GM18517 (cell line): ENCODE data around the gene CTSO.
"Not testable (repeated sequence)": the region's sequence is repeated elsewhere in the genome, so short reads cannot be mapped to it uniquely, and the experiment has no call there.

Experiments used
- ATAC-seq: cut with Tn5 transposase; IDR thresholded peaks from one replicate; pipeline ENCODE4 v1.9.1; 2021; ENCODE audit warnings: mild to moderate bottlenecking, moderate library complexity; ENCODE audit not compliant: unreplicated experiment

Gene CTSO

DNA sequence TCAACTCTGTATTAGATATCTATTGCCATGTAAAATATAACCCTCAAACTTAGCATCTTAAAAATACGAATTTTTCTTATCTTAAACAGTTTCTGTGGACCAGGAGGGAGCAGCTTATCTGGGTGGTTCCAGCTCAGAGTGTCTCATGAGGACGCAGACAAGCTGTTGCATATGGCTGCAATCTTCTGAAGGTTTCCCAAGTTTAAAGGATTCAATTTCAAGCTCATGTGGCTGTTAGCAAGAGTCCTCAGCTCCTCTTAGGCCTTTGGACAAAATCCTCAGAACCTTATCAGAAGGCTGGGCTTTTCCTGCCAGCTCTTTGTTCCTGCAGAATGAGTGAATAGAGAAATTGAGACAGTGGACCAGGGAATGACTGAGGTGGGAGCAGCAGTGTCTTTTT, 2.8 kb upstream of the CTSO start:
- ATAC-seq, result no peak

DNA sequence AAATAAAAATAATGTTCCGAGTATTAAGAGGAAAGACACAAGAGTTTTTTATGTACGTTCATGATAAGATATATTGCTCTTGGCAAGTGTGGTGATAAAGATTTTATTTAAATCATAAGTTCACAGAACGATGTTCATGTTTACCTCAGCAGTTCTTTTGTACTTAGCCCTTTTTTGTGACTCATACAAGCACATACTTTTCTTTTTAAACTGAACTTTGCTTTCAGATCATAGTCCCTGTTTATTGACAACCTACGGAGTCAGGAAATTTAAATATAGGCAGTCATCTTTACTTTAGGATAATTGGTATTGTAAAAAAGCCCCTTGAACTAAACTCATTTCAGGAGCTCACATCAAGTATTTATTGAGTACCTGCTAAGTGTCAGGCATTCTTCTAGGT, 1.3 kb upstream of the CTSO start:
- no peak for ATAC-seq

DNA sequence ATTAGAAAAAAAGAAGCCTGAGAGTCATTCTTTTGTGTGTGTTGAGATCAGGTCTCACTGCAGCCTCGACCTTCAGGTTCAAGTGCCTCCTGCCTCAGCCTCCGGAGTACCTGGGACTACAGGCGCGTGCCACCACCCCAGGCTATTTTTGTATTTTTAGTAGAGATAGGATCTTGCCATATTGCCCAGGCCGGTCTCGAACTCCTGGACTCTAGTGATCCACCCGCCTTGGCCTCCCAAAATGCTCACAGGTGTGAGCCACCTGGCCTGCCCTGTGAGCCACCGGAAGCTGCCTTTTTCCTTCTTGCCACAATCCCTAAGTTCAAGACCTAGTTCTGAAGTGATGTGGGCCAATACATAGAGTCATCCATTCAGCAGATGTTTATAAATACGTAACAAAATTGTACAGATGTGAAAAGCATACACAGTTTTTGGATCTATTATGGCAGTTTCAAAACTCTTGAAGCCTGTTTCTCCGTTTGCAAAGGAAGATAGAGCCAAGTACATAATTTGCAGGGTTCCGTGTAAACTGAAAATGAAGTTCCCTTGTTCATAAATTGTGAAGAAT, 536 bp upstream of the CTSO start:
- ATAC-seq, result no peak

DNA sequence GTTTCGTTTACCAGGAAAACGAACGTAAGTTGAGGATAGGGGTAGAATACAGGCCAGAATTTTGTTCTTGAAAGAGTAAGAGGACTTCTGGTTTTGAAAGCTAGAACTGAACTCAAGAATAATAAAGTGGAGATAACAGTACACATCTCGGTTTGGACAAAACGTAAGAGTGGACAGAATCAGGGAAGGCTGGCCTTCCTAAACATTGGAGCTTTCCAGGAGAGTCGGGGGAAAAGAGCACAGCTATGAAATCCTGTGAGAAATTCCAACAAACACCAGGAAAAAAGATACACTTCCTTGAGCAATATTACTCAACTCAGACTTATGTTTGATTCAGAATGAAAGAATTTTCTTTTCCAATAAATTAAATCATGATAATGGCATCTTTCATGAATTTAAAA, 1.2 kb downstream of the CTSO start:
- ATAC-seq, result no peak

DNA sequence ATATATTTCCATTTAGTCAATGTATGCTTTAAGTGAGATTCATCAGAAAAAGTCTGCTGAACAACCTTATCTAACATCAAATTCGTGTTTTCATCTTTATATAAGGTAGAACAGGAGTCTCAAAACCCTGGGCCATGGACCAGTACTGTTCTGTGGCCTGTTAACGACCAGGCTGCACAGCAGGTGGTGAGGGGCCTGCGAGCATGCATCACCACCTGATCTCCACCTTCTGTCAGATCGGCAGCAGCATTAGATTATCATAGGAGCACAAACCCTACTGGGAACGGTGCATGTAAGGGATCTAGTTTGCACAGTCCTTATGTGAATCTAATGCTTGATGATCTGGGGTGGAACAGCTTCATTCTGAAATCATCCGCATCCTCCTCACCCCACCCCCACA, 3.2 kb downstream of the CTSO start:
- ATAC-seq, result no peak

DNA sequence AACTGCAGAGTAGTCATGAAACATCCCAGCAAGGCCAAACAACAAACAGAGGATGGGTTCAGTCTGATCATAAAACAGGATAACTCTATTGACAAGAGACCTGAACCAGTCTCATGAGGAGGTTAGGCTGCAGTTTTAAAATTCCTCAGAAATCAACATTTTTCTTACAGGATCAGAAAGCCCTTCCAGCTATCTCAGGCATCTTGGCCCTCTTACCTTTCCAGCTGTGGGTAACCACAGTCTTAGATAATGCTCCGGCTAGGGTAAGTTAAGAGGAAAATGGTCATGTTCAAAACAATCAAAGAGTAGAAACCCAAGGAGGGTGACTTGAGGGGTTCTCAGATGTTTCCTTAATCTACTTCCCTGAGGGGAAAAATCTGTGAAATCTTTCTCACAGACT, 5.1 kb downstream of the CTSO start:
- ATAC-seq, result no peak

DNA sequence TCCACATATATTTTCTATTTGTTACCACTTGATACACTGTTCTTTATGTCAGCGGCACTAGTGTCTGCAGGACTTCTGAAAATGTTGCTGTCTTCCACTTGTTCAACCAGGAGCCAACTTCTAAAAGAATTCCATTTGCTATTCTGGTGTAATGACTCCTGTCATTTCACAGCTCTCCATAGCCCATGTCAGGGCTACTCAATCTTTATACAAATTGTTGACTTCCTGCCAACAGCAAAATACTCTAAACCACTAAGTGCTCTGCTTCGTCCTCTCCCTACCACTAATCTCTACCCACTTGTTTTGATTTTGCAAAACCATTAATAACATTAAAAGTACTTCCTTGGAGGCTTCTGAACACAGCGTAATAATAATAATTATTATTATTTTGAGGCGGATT, 7.2 kb downstream of the CTSO start:
- ATAC-seq, result no peak

DNA sequence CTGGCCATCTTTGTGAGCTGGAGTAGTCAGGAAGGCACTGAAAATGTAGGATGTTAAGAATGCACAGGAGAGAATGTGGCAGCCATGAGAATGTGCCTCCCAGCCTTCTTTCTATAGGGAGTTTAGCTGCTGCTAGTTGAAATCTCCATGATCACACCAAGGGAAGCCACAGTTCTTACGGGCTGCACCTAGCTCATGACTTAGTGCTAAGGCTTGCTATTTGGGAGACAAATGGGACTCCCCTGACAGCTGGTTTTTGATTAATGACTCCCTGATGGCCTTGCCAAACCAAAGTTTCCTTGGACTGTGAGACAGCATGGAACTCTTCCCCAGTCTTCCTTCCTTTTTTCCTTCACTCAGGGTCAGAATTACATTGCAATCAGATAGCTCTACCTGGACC, 9.2 kb downstream of the CTSO start:
- no peak for ATAC-seq

DNA sequence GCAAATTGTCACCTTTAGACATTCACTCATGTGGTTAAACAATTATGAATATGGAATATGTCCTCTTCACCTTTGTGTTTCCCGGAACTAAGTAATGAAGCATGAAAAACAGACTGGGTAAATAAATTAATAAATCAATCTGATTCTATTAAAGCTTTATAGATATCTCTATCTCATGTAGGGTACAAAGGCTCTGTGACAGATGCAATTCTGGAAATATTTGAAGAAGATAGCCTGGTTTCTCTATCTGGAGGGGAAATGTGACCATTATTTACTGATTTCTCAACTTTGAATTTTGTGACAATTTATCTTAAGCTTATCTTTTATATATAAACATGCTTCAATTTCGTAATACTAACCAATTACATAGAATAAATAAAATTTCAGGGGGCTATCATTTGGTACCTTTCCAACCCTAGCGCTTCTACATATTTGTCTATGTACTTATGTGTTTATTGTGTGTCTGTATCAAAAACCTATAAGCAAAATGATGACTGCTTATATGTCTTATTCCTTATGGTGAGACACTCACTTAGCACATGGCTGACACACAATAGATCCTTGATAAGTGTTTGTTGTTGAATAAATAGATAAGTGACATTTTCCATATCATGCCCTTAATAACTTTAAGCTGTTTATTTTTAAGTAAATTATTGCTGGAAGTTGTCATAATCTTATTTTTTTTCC, 9.9 kb downstream of the CTSO start:
- ATAC-seq, result no peak

DNA sequence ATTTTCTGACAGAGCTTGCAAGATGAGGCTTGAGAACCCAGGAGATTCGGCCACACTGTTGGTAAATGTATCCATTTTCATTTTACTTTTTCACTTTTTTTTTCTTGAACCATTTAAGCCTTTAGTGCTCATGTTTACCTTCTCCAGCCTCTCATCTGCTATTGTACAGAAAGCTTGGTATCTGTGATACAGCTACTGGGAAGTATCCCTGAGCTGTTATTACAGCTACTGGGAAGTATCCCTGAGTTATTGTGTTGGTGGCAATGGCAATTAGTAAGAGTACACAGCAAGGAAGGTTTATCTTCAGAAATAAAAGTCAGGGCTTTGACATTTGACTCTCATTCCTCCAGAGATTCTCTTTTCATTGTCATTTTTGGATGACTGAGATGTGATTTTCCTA, 11.8 kb downstream of the CTSO start:
- ATAC-seq, result no peak

DNA sequence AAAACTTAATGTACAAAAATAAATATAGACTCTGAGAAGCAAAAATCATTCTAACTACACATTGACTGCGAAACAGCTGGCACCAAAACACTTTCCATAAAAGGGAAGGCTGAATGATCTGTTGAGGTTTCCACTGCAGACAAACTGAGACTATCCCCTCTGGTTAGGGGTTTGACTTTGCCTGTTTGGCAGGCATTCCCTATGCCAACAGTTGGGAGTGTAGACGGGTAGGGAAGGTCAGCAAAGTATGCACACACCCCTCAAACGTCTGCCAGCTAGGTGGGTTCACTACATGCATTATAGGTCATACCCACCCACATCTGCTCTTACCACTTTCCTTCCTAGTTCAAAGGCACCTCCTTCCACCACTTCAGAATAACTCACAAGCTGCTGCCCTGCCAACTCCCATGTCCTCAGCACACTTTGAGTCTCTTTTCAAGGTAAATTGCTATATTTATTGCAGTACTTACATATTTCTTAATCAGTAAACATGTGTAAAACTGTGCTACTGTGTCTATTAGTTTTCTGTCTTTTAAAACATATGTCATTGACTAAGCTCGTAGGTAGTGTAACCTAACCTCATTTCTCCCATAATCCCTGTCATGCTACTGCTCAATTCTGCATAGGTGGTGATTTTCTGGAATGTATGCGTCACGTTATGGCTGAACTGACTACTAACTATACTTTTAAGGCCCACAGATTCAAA, 12.4 kb downstream of the CTSO start:
- ATAC-seq, result no peak

DNA sequence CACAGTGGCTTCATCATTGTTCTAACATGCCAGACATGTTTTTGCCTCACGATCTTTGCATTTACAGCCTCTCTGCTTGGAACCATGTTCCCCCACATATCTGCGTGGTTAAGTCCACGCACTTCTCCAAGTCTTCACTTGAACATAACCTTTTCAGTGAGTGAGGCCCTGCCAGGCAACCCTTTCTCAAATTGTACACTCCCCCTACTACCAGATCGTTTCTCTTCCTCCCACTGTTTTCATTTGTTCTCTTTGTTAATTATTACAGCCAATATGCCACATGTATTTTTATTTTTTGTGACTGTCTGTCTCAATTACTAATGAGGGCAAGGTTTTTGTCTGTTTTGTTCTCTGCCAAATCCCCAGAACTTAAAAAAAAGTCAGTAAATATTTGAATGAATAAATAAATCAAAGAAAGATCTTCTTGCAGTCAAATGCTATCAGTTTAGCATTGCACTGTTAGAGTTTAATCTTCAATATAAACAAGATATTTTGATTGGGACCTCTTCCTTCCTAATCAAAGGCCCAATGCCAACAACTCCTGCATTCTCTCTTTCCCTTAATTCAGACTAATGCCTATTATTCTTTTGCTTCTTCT, 18.2 kb downstream of the CTSO start:
- ATAC-seq, result no peak

DNA sequence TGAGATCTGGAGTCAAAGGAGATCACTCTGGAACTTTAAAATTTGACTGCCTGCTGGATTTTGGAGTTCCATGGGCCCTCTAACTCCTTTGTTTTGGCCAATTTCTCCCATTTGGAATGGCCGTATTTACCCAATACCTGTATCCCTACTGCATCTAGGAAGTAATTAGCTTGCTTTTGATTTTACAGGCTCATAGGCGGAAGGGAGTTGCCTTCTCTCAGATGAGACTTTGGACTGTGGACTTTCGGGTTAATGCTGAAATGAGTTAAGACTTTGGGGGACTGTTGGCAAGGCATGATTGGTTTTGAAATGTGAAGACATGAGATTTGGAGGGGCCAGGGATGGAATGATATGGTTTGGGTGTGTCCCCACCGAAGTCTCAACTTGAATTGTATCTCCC, 19.0 kb downstream of the CTSO start:
- not testable (repeated sequence) for ATAC-seq

DNA sequence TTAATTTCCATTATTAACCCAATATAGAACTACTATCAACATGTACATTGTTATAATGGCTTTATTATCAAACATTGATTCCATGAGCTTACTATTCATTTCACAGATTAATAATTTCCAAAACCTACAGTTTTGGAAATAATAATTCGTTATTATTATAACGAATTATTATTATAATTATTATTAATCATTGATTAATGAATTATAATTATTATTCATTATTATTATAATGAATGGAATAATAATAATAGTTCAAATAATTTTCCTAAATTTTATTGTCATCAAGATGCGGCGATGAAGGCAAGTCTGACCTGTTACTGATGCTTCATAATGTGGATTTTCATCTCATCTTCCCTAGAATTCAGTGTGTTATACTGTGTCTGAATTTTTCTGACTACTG, 22.0 kb downstream of the CTSO start:
- no peak for ATAC-seq

DNA sequence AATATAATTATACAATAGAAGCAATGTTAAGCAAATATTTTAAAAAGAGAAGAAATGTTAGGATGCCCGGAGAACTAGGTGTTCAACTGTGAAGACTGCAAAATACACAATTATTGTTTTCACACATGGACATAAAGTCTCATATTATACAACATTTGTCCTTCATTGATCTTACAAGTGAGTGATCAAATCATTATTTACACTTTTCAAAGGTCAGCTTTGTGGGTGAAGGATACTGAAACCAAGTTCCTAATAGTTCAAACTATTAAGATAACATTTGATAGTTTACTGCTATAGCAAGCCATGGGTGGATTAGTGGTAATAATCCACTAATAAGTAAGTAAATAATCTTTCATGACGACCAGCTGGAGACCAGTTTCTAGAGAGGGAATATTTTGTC, 23.3 kb downstream of the CTSO start:
- ATAC-seq, result no peak

DNA sequence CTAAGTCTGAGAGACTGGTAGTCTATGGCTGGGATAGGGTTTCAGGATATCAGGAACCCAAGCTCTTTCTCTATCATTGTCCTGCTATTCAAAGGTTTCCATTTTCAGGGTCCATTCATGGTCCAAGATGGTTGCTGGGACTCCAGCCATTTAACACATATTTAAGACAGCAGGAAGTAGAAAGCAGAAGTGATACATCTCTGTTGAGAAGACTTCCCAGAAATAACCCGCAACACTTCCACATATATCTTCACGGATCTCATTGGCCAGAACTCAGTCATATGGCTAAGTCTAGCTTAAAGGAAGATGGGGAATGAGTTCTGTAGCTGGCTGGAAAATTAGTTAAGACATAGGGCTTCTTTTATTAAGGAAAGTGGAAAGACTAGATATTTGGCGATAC, 23.8 kb downstream of the CTSO start:
- no peak for ATAC-seq

DNA sequence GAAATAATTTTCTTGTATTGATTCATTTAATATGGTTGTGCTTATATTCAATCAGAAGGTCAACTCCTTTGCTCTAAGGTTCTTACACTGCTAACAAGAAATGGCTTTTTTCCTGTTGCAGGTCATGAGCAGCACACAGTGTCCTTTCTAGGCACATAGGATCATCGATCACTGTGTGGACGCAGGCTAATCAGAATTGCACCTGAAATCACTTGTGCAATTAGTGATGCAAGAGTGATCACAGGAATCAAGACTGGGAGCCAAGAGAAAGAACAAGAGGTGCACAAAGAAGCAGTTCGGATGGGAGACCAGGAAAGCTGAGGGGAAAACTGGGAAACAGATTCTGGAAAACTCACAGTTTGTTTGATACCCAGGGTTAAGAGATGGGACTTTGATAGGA, 29.0 kb downstream of the CTSO start:
- no peak for ATAC-seq

DNA sequence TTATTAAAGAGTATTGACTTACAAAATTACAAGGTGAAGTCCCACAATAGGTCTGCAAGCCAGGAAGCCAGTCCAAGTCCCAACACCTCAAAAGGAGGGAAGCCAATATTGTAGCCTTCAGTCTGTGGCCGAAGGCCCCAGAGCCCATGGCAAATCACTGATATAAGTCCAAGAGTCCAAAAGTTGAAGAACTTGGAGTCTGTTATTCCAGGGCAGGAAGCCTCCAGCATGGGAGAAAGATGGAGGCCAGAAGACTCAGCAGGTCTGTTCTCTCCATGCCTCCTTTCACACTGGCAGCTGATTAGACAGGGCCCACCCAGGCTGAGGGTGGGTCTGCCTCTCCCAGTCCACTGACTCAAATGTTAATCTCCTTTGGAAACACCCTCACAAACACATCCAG, 32.1 kb downstream of the CTSO start:
- no peak for ATAC-seq

DNA sequence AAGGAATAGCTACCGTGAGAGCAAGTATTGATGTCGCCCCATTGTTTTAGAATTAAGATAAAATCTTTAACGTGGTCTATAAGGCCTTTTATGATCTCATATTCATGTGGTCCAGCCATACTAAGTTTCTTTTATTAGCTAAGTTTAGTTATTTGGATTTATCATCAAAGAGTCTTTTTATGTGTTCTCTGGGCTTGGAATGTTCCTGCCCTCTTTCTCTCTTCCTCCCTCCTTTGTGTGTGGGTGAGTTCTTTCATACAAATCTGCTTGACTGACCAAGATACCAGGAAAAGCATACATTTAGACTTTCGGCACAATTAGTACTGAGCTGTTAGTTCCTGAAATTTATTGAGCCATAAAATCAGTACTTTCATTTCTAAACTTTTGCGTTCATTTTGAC, 38.9 kb downstream of the CTSO start:
- no peak for ATAC-seq

DNA sequence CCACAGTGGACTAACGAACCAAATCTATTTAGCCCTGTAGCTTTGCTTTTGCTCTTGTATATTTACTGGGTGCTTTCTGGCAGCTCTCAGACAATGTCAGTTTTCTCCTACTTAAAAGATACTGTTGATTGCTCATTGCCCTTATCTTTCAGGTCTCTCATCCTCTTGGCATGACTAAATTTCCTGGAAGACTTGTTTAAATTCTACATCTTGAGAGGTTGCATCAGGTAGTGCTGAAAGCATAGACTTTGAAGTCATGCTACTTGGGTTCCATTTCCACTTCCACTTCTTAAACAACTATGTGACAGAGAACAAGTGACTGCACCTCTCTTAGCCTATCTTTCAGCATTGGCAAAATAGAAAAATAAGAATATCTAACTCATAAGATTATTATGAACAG, 41.8 kb downstream of the CTSO start:
- ATAC-seq, result no peak

DNA sequence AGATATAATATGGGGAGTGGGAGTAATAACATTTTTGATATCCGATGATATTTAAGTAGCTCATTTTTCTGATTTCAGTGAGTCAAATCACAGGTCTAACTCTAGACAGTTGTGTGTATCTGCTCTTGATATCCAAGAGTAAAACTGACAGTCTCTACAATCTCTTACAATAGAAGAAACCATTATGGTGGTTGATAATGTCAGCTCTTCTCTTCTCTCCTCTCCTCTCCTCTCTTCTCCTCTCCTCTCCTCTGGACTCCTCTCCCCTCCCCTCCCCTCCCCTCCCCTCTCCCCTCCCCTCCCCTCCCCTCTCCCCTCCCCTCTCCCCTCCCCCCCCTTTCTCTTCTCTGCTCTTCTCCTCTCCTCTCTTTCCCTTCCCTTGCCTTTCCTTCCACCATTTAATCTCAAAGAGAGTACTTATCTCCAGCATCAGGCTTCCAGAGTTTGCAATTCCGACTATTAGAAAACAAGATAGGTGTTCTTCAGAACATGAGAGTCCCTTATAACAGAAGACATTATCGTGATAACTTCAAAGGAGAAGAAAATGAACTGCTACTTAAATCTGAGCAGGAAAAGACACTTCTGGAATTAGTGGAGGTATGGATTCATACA, 43.9 kb downstream of the CTSO start:
- no peak for ATAC-seq
